NCI-H187 (cell line): ENCODE results near the gene SNRNP25.

Experiments
- DNase-seq, 2 experiments: peaks; one replicate each; lab custom pipeline; 2025; lab: John Stamatoyannopoulos, UW

The SNRNP25 gene

GRCh38 chr16:104355-104754, 50.7 kb downstream of the SNRNP25 start:
- DNase-seq = no peak

- DNase-seq = no peak
Observed at GRCh38 chr16:104928-105327, 51.3 kb downstream of the SNRNP25 start.

- DNase-seq = no peak
Observed at GRCh38 chr16:105521-105920, 51.9 kb downstream of the SNRNP25 start.

GRCh38 chr16:106623-107324, 53.1 kb downstream of the SNRNP25 start:
- DNase-seq = peak; percentile 31 to 80
